ENCODE results near the gene SPTBN1.

DNA sequence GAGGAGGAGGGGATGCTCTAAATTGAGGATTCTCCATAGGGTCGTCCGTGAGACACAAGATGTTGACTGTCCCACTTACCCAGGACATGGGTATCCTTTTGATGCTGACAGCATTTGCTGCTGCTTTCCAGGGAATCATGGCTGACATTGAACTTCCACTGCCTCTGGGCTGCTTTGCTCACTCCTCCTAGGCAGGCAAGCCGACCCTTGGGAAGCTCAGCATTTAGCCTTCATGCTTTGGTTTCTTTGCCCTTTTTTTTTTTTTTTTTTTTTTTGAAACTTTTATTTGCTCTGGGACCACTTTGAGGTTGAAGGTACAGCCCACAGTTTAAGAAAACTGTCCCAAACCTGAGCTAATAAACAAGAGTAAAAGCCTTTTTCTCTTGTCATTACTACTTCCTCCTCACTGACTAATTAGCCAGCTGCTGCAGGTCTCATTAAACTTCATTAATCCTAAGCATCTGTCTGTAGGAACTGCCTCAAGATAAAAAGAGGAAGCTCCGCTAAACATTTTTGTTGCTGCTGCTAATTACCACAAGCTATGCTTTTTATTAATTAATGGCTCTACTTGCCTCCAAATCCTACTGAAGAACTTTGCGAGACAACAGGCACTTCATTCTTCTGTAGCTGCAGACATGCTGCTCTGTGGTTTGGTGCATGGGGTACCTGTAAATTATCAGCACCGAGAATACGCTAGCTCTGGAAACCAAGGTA, 125.4 kb downstream of the SPTBN1 start:
- no peak for TF ChIP-seq REST (IDR thresholded peaks at IDR 0.05; ENCODE audit: low read depth)
- no peak for TF ChIP-seq YY1 (IDR thresholded peaks at IDR 0.05; ENCODE audit: low read depth)
- no peak for TF ChIP-seq EP300 (IDR thresholded peaks at IDR 0.05; ENCODE audit: borderline replicate concordance)
- no peak for TF ChIP-seq RAD21 (IDR thresholded peaks at IDR 0.05; ENCODE audit: low read depth)
- no peak for TF ChIP-seq MAX (IDR thresholded peaks at IDR 0.05)
- TF ChIP-seq TAF1 (IDR thresholded peaks at IDR 0.05; ENCODE audit: low read depth) = no peak
- TF ChIP-seq TCF12 (IDR thresholded peaks at IDR 0.05; ENCODE audit: low read depth) = no peak
- TF ChIP-seq, protein P1, sequence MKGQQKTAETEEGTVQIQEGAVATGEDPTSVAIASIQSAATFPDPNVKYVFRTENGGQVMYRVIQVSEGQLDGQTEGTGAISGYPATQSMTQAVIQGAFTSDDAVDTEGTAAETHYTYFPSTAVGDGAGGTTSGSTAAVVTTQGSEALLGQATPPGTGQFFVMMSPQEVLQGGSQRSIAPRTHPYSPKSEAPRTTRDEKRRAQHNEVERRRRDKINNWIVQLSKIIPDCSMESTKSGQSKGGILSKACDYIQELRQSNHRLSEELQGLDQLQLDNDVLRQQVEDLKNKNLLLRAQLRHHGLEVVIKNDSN (IDR thresholded peaks at IDR 0.05) = no peak
- no peak for TF ChIP-seq TEAD4 (IDR thresholded peaks at IDR 0.05)
- TF ChIP-seq ZBTB7A (IDR thresholded peaks at IDR 0.05; ENCODE audit: low read depth) = no peak
- no peak for TF ChIP-seq FOXM1 (IDR thresholded peaks at IDR 0.05; ENCODE audit: borderline replicate concordance, low read depth)
- no peak for TF ChIP-seq NFIC (IDR thresholded peaks at IDR 0.05)
